GM18951 (cell line): ENCODE data around the gene OR5M8.

Experiments
- POLR2A ChIP-seq: IDR thresholded peaks from 4 replicates; pipeline ENCODE4 v1.6.1; 2011; ENCODE audit warnings: mild to moderate bottlenecking; ENCODE audit not compliant: insufficient read length, insufficient read depth; ENCODE audit errors: extremely low read depth
- in situ Hi-C: fragments of 300-500 bp; cut with MboI; formaldehyde crosslinking; loops from one replicate; pipeline ENCODE4 v1.12.0; 2022; ENCODE audit warnings: low sequenced_read_pairs, mixed read lengths, inconsistent platforms; ENCODE audit not compliant: unreplicated experiment

The OR5M8 gene

DNA sequence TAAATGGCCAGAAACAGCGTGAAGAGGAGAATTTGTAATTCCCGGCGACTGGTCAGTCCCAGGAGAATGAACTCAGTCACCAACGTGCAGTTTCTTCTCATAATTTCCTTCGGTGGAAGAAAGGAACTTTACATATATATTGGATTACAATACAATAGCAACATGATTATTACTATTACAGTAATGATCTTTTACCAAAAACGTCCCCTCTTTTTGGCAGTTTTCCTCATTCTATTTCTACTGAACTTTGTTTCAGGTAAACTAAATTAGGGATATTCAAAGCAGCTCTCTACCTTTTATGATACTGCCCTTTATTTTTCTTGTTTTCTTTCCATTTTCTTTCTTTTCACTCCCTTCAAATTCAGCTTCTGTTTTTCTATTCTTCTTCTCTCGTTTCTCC, at the start of gene OR5M8:
Gene OR5M8, minus strand, starts transcription at position 101 of the 400 bp plus-strand sequence. Its CDS starts 0 bp downstream, at position 101.
- in situ Hi-C loops = no loop called here

DNA sequence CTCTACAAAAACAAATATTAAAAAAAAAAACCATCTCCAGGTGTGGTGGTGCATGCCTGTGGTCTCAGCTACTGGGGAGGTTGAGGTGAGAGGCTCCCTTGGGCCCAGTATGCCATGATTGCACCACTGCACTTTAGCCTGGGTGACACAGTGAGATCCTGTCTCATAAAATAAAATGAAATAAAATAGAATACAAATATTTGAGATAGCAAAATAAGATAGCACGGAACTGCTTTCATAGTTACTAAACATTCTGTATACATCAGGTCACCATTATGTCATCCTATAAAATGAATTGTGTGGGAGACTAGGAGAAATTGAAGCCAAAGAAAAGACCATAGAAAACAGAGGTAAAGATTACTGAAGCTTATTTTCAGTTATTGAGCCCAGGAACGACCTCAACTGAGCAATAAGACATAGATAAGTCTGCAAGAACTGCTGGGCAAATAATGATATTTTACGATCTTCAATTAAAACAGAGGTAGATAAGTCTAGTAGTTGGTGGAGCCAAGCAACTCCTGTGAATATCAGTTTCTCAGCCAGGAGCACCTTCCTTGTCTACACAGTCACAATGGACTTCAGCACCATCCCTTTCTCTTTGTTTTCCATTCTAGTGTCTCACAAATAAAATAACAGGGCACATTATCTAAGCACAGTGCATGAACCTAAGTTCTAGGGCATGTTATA, 42.0 kb upstream of the OR5M8 start:
- in situ Hi-C loops = no loop called here
- TF ChIP-seq POLR2A = no peak

More for the DNA sequence above, at the start of gene OR5M8:
- TF ChIP-seq POLR2A = no peak

DNA sequence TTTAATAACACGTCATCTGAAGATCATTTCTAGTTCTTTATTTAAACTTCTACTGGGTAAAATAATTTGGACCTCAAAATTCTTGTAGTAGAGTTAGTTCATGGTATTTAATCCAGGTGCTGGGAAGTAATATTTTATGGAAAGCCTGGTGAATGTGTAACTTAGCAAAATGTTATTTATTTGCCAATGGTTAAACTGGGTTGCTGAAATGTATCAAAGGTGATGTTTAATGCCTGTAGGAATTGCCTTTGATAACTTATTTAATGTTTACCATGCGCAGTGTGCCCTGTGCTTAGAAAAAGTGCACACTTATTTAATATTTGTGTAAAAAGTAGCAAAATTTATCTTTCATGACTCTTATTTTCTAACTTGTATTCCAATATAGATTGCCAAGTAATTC, 40.7 kb upstream of the OR5M8 start:
- TF ChIP-seq POLR2A = no peak
- in situ Hi-C loops = no loop called here

DNA sequence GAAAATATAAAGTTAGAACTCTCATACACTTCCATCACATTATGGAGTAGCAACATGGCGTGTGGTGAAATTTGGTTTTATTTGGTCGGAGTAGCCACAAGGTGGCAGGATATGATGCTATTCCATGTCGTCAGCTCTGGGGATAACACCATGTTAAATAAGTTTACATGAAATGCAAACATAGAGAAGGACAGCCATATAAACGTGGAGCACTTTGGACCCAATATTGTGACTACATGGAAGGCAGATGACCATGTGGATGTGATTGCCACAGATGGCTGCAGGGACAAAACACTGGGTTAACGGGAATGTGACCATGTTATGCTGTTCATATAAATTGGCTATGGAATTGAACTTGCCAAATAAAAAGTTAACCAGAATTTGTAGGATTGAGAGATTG, 30.8 kb upstream of the OR5M8 start:
- in situ Hi-C loops = no loop called here

DNA sequence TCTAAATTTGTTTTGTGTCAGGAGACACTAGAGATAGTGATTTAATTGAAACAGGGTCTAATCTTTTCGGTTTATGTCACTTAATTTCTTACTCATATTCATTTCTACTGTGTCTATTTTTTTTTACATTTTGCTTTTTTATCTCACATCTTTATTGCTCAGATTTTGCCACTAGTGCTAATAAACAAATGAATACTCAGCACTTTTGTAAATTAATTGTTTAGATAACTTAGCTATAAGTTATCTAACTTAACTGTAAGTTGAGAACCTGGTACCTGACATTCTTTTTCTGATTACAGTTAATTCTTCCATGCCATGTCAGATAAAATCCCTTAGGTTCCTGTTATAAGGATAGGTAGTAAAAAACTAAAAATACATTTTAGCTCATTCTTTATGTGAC, 22.1 kb upstream of the OR5M8 start:
- no peak for TF ChIP-seq POLR2A
- in situ Hi-C loops = no loop called here

More for the DNA sequence above, 30.8 kb upstream of the OR5M8 start:
- no peak for TF ChIP-seq POLR2A

DNA sequence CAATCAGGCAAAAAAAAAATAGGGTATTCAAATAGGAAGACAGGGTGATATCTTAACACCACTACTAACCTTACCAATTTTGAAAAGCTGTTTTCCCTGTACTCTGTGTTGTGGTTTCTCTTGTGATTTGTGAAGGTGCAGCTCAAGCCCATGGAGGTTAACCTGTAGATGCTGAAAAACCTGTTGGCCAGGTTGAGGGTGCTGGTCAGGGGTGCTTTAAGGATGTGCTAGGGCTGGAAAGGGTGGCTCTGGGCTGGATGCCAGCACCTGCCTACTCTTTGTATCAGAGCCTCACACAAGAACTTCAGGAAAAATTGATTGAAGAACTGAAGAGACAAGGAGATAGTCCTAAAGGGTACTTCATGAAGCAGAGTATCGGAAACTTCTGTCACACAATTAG, 18.3 kb upstream of the OR5M8 start:
- TF ChIP-seq POLR2A = no peak
- in situ Hi-C loops = no loop called here

DNA sequence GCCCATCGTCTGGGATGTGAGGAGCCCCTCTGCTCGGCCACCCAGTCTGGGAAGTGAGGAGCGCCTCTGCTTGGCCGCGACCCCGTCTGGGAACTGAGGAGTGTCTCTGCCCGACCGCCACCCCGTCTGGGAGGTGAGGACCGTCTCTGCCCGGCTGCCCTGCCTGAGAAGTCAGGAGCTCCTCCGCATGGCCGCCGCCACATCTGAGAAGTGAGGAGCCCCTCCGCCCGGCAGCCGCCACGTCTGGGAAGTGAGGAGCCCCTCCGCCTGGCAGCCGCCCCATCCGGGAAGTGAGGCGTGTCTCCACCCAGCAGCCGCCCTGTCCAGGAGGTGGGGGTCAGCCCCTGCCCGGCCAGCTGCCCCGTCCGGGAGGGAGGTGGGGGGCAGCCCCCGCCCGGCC, 5.8 kb upstream of the OR5M8 start:
- in situ Hi-C loops = no loop called here
- TF ChIP-seq POLR2A = no peak

DNA sequence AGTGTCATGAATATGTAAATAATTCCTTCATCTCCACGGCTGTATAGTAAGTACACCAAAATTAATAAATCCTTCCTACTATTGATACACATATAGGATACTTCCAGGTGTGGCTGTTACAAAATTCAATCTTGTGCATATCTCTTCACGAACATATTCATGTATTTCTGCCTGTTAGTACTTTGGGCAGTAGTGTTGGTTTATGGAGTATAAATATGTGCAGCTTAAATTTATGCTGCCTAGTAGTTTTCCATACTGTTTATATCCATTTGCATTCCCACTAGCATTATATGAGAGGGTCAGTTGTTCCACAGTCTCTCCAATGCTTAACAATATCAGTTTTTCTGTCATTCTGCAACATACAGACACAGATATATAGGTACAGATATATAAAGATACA, 3.9 kb upstream of the OR5M8 start:
- in situ Hi-C loops = no loop called here

DNA sequence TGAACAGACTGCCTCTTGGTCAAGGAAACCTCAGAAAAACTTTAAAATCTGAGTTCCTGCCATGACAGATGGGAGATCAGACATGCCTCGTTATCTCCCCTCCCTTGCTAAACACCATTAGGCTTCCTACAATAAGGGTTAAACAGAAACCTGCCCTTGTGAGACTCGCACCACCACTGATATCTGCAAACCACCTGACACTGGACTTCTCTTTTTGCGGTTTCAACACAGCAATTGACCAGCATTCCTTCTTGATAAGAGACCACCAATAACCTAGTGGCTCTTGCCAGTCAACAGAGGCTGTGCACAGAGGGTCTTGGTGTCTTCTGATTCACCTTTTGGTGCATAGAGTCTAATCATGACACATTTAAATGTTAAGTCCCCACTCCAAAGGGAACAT, 4.4 kb downstream of the OR5M8 start:
- in situ Hi-C loops = no loop called here
- no peak for TF ChIP-seq POLR2A

More for the DNA sequence above, 3.9 kb upstream of the OR5M8 start:
- TF ChIP-seq POLR2A = no peak

DNA sequence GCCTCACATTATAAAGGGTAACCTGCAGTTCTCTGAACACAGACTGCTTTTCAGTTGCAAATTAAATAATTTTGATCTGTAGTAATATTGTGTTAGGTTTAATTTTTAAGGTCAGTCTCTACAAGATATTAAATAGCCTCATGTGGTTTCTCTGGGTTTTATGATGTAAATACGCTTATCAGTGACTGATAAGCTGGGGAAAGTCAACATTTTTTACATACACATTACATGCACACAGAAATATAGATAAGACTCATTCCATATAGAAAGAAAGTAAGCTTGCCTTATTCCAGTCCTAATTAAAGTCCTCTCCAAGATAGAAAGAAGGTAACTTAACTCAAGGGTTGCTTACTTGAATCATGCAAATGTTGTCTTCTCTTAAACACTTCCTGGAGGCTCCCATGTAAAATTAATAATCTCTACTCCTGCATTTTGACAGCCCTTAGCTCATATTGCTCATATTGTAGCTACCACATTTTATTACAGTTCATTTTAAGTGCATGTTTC, 16.4 kb downstream of the OR5M8 start:
- no peak for TF ChIP-seq POLR2A
- in situ Hi-C loops = no loop called here

- in situ Hi-C loops = no loop called here
- TF ChIP-seq POLR2A = no peak
Measured at GRCh38 chr11:56473252-56473651, 17.9 kb downstream of the OR5M8 start, which contains the start of gene OR5M3. OR5M3 (minus strand) TSS chr11:56473352; CDS start chr11:56470497, 2,855 bp downstream.

DNA sequence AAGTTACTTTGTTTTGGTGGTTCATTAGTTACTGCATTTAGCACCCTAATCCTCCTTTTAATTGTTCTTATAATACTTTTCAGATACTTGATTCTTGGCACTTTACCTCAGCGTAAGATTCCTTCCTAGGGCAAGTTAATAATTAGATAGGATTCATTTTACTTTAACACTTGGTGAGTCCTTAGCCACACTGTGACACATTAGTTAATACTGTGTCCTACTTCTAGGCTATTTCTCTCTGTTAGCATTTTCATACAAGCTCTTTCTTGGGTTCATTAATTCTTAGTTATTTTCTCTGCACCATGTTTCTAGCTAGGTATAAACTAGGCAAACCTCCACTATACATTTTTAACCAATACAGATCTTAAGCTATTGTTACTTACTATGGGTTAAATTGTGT, 34.1 kb downstream of the OR5M8 start:
- in situ Hi-C loops = no loop called here
- no peak for TF ChIP-seq POLR2A

DNA sequence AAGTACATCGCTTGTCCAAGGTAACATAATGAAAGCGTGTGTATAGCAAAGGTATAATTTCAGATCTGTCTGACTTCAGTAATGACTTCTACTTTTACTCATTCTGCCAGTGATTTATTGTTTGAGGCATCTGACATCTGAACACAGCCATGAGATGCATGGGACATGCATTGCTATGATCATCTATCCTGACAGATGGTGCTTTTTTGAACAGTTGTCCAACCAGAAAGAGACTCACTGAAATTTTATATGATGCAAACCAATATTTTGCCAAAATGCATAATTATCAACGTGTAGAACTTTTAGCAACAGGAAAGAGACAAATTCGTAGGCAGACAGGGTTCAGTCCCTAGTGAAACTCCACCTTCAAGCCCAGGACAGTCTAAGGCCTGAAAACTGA, 37.6 kb downstream of the OR5M8 start:
- in situ Hi-C loops = no loop called here
- TF ChIP-seq POLR2A = no peak
